Activated T-helper 1 cell treated with anti-CD3 and anti-CD28 coated beads, Interleukin-2, amount 50 U/mL, for 16 hours (primary cell): ENCODE results near the gene ACTL6B.

Source experiments
- DNase-seq, 2 donors: peaks; one replicate each; pipeline ENCODE4 v3.0.0-alpha.2; 2020; ENCODE audit warnings: low read depth in 1 of 2, low spot score in 1 of 2

ACTL6B gene

GRCh38 chr7:100683659-100684533 lies 27.6 kb upstream of the ACTL6B start:
- DNase-seq: no peak

- no peak for DNase-seq
Observed at GRCh38 chr7:100682991-100683658, 26.9 kb upstream of the ACTL6B start.

- DNase-seq: no peak
Observed at GRCh38 chr7:100682228-100682741, 26.0 kb upstream of the ACTL6B start.

GRCh38 chr7:100681491-100682227 lies 25.4 kb upstream of the ACTL6B start:
- no peak for DNase-seq

GRCh38 chr7:100680576-100681271 lies 24.5 kb upstream of the ACTL6B start:
- DNase-seq: no peak

GRCh38 chr7:100679927-100680575 lies 23.8 kb upstream of the ACTL6B start:
- DNase-seq: no peak

- no peak for DNase-seq
Observed at GRCh38 chr7:100679129-100679926, 23.1 kb upstream of the ACTL6B start.

- DNase-seq: no peak
Observed at GRCh38 chr7:100678291-100678984, 22.2 kb upstream of the ACTL6B start.

- no peak for DNase-seq
Observed at GRCh38 chr7:100677308-100678267, 21.3 kb upstream of the ACTL6B start.

GRCh38 chr7:100676501-100677306 lies 20.5 kb upstream of the ACTL6B start:
- DNase-seq: no peak

- peak; percentile 67 to 74 for DNase-seq
Observed at GRCh38 chr7:100675581-100676350, 19.5 kb upstream of the ACTL6B start.

- DNase-seq: peak in 1 of 2 donors; percentile 23
Observed at GRCh38 chr7:100675105-100675451, 18.8 kb upstream of the ACTL6B start.

GRCh38 chr7:100674411-100675104 lies 18.3 kb upstream of the ACTL6B start:
- DNase-seq: no peak

- no peak for DNase-seq
Observed at GRCh38 chr7:100673942-100674410, 17.7 kb upstream of the ACTL6B start.

GRCh38 chr7:100673302-100673941 lies 17.2 kb upstream of the ACTL6B start, which contains the start of gene GNB2:
GNB2 (plus strand) TSS chr7:100673740; CDS start chr7:100676266, 2,526 bp downstream.
- peak; percentile 94 to 96 for DNase-seq
